Esophagus mucosa (tissue), 1 donor: ENCODE results near the gene CRHR1. TPM values are rescaled to one million over a fixed set of nuclear protein-coding genes. Genes with fewer than 3 reads are reported as not detected.
A peak's percentile ranks its signal among the peaks of the same experiment; 100 is the strongest.

ENCODE experiments used
- ATAC-seq: fragments of 200-7000 bp; cut with Tn5 transposase; one replicate; pipeline ENCODE4 v1.9.1; 2020
- total RNA-seq: library from RNA; stranded (reverse); gene quantifications from one replicate; pipeline ENCODE4 v1.2.4, GENCODE V29; 2023
- donor health status: DM: yes; HTN: yes; CAD: no.

CRHR1 gene
- total RNA-seq, 1 donor from 2014 or later, result 0.40 TPM

DNA sequence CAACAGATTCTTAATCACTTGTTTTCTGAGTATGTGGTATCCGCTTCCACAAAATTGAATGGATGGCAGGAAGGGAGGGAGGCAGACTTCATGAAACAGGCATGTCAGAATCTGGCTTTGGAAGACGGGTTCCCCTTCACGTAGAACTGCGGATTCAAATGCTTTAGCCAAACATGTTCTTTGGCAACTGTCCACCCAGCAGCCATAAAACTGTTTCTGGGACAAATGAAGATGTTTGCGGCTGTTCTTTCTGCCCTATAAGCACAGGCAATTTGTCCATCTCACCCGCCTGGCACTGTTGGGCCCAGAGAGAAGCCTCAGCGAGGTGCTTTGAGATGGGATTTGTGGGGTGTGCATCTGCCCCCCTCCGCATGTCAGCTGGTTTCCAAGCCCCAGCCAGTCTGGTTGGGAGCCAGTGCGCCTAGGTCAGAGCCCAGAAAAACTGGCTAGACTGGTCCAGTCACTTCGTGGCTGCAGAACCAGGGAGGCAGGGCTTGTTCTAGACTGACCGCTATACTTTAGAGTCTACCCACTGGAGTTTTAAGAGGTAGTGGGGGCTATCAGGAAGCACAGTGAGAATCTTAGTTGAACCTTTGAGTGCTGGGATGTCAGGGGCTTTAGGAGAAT, 6.3 kb downstream of the CRHR1 start:
- peak; percentile 27 for ATAC-seq

DNA sequence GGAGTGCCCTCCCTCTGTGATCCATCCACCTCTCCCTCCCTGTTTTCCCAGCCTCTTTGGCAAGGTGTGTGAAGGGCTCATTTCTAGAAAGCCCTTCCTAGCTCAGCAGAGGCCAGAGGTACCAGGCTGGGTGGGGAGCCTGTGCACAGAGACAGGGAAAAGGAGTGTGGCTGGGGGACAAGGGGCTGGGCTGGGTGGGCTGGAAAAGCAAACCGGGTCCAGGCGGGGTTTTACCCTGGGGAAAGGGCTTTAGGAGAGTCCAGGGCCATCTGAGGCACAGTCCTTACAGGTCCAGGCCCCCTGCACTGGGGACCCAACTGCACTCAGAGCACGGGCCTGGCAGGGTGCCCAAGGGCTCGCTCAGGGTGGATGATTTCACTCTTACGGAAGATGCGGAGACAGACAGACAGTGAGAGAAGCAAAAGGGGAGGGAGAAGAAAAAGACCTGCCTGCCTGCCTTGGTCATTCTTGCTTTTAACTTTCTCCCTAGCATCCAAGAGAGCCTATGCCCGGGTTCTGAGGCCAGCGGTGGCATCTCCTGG, 7.0 kb downstream of the CRHR1 start:
- ATAC-seq, result no peak

- peak; percentile 90 for ATAC-seq
Observed at GRCh38 chr17:45791935-45792334, 7.8 kb downstream of the CRHR1 start.

DNA sequence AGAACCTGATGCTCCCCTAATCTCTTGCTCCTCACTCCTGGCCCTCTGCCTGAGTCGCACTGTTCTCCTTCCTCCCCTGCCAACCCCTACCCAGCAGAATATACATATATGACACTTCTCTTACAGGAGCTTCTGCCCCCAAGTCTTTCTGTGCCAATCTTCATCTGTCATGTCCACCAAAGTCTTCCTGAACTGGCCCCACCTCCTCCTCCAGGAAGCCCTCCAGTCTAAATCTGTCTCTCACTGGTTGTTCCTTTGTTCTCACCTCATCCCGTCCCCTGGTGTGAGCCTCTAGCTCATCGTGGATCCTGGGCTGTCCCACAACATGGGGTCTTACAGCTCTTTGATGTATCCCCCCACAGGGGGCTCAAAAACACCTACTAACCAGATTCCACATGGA, 8.3 kb downstream of the CRHR1 start:
- ATAC-seq, result no peak

- no peak for ATAC-seq
Observed at GRCh38 chr17:45792995-45793755, 9.1 kb downstream of the CRHR1 start.

DNA sequence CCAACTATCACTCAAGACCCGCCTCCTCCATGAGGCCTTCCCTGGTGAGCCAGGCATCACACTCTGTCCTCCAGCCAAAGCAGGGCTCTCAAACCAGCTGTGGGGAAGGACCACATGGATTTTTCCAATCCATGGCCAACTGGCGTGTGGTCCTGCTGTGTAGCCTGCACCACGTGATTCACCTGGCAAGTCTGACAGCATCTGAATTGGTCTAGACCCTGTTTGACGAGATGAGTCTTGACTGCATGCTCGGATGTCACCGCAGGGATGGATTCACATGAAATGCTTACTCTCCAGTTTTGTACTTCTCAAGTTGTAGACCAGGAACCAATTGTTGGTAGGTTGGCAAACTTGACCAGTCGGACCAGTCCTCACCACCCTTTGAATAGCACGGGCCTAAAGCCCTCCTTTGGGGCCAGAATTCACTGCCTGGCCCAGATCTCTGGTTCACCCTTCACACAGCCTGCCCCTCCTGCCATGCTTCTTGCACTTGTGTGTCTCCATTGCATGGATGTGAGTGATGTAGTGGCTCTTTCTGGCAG, 9.9 kb downstream of the CRHR1 start:
- peak; percentile 55 for ATAC-seq

DNA sequence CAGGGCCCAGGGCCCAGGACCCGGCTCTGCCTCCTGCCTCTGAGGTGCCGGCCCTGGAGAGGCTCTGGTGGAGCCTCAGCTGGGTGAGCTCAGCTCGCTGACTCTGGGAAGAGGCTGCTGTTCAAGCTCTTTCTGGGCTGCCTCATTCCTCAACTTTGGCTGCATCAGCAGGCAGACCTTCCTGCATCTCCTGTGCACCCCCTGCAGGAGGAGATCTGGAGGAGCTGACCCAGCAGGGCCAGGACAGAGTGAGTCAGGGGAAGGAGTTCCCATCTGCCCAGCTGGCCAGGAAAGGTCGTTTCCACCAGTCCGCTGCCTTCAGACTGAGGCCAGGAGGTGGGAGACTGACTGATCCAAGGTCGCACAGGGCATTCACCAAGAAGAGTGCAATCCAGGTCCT, 10.7 kb downstream of the CRHR1 start:
- no peak for ATAC-seq

DNA sequence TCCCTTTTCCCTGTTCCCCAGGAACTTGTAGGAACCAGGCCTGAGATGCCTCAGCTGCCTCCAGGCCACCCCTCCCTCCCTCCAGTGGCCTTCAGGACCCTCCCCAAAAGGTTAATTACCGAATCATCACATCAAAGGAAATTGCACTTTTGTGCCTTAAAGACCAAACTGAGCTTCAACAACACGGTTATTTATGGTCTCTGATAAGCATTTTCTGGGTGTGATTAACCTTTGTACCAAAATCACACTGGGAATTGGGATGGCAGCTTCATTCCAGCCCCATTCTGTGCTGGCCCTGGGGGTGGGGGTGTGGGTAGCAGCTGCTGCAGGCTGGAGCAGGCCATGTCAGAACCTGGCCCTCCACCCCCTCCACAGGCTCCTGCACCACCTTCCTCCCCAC, 16.7 kb downstream of the CRHR1 start:
- ATAC-seq, result no peak

- no peak for ATAC-seq
Observed at GRCh38 chr17:45801421-45801820, 17.3 kb downstream of the CRHR1 start.

GRCh38 chr17:45808845-45809244, 24.7 kb downstream of the CRHR1 start:
- ATAC-seq, result no peak

GRCh38 chr17:45809499-45809898, 25.4 kb downstream of the CRHR1 start:
- no peak for ATAC-seq

GRCh38 chr17:45812102-45812501, 28.0 kb downstream of the CRHR1 start:
- no peak for ATAC-seq

DNA sequence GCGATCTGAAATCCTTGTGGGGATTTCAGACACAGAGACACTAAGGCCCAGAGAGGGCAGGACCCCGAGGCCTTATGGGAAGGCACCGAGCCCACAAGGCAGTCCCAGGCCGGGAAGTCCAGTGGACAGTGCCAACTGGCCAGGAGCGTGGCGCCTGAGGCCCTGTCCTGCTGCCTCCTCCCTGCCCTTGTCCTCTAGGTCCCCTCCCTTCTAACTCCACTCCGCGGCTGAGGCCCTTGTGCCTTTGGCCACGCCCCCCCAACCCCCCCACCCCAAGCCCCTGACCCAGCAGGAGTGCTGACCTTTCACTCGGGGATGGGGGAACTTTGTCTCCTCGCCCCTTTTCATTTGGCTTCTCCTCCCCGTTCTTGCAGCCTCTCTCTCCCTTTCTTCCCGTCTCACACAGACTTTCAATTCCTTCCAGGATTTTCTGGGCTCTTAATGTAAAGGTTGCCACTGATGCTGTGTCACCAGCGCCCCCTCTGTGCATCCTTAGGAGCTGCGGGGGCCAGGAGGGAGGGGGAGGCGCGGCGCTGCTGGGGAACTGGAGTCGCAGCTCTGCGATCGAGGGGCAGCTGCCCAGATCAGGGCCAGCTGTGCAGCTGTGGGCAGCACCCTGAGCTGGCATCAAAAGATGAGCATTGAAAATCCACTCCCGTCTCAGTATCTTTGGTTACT, 29.1 kb downstream of the CRHR1 start:
- no peak for ATAC-seq

- no peak for ATAC-seq
Observed at GRCh38 chr17:45814622-45815606, 30.8 kb downstream of the CRHR1 start.

- no peak for ATAC-seq
Observed at GRCh38 chr17:45815752-45816151, 31.6 kb downstream of the CRHR1 start.

DNA sequence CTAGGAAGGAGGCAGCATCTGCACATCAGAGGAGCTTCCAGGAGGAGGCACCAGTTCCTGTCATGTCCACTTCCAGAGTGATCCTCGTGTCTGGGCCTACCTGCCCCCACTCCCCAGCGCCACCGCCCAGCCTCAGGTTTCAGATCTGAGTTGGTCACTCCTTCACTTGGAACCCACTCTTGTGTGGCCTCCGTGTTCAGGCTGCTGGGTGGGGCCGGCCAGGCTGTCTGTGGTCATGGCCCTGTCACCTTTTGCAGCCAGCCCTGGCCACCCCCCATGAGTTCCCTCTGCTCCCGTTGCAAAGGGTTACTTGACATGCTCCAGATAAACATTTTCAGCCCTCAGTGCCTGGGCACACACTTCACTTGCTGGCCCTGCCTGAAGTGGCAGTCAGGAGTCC, 33.9 kb downstream of the CRHR1 start:
- no peak for ATAC-seq

GRCh38 chr17:45818699-45819098, 34.6 kb downstream of the CRHR1 start:
- ATAC-seq, result no peak

DNA sequence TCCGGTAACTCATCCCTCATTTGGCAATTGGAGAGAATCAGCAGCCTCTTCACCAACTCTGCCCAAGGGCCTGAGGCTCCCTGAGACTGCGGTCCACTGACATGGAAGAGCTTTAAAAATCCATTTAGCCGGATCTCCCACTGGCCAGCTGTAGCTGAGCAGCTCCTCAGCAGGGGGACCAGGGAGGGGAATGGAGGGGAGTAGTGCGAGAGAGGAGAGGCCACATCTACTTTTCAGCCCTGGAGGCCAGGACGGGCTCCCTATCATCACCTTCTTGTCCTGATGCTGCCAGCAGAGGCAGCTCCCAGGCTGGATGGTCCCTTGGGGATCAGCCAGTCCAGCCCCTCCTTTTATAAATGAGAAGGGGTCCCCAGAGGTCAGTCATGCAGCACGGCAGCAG, 35.5 kb downstream of the CRHR1 start:
- no peak for ATAC-seq

- no peak for ATAC-seq
Observed at GRCh38 chr17:45820052-45820780, 36.1 kb downstream of the CRHR1 start.

DNA sequence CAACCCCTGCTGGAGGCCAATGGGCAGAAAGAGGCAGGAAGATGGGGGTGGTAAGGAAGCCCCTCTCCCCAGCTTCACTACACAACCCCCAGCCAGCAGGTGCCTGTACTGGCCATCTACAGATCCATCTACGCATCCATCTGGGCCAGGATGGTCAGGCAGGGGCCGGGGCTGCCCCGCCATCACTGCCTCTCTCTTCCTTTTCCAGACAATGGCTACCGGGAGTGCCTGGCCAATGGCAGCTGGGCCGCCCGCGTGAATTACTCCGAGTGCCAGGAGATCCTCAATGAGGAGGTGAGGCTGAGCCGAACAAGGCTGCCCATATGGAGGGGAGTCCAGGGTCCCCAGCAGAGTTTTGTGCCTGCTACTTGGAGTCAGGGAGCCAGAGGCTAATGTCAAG, 37.0 kb downstream of the CRHR1 start:
- ATAC-seq, result no peak

GRCh38 chr17:45823598-45823997, 39.5 kb downstream of the CRHR1 start:
- no peak for ATAC-seq
